GM23338 (cell line): Measurements from ENCODE around the gene CNTRL. TPM values are rescaled to one million over a fixed set of nuclear protein-coding genes. Genes with fewer than 3 reads are reported as not detected.
A peak's percentile ranks its signal among the peaks of the same experiment; 100 is the strongest.

Experiments
- ATAC-seq: fragments of 200-7000 bp; cut with Tn5 transposase; 3 replicates; pipeline ENCODE4 v1.9.1; 2020
- DNase-seq: peaks from one replicate; pipeline ENCODE4 v3.0.0-alpha.2; 2015; ENCODE audit warnings: low spot score
- H2AFZ ChIP-seq: fragments of 200-600 bp; sonication (generic); 2 replicates; pipeline ENCODE4 v1.8.0; 2016; ENCODE audit warnings: antibody characterized with exemption, mild to moderate bottlenecking, moderate library complexity
- H3F3A ChIP-seq: fragments of 200-600 bp; sonication (generic); replicated peaks from 2 replicates; pipeline ENCODE4 v1.8.0; 2017; ENCODE audit warnings: antibody characterized with exemption, mixed run types, low read depth
- H3K27ac ChIP-seq: fragments of 200-600 bp; sonication (generic); 2 replicates; pipeline ENCODE4 v1.6.1; 2016; ENCODE audit warnings: low read depth
- H3K27me3 ChIP-seq: fragments of 200-600 bp; sonication (generic); 2 replicates; pipeline ENCODE4 v1.8.0; 2016; ENCODE audit warnings: mild to moderate bottlenecking, mixed run types, moderate library complexity; ENCODE audit not compliant: insufficient read depth
- H3K36me3 ChIP-seq: fragments of 200-600 bp; sonication (generic); 2 replicates; pipeline ENCODE4 v1.8.0; 2016; ENCODE audit warnings: mild to moderate bottlenecking; ENCODE audit not compliant: insufficient read depth
- H3K4me1 ChIP-seq: fragments of 200-600 bp; sonication (generic); 2 replicates; pipeline ENCODE4 v1.8.0; 2016; ENCODE audit warnings: mild to moderate bottlenecking, moderate library complexity; ENCODE audit not compliant: insufficient read depth
- H3K4me2 ChIP-seq: fragments of 200-600 bp; sonication (generic); 2 replicates; pipeline ENCODE4 v1.7.1; 2017; ENCODE audit warnings: mixed run types
- H3K4me3 ChIP-seq: fragments of 200-600 bp; sonication (generic); 2 replicates; pipeline ENCODE4 v1.6.1; 2016; ENCODE audit warnings: mixed run types
- H3K79me2 ChIP-seq: fragments of 200-600 bp; sonication (generic); replicated peaks from 2 replicates; pipeline ENCODE4 v1.8.0; 2017; ENCODE audit warnings: mild to moderate bottlenecking; ENCODE audit not compliant: insufficient read depth
- H3K9me2 ChIP-seq: fragments of 200-600 bp; sonication (generic); 2 replicates; pipeline ENCODE4 v1.8.0; 2017; ENCODE audit not compliant: insufficient read depth
- H4K20me1 ChIP-seq: fragments of 200-600 bp; sonication (generic); replicated peaks from 2 replicates; pipeline ENCODE4 v1.8.0; 2017; ENCODE audit warnings: mild to moderate bottlenecking; ENCODE audit not compliant: insufficient read depth
- H3K27ac Mint-ChIP-seq: 2 replicates; pipeline ENCODE4 v1.8.0; 2020; ENCODE audit warnings: inconsistent platforms, mild to moderate bottlenecking, moderate library complexity, mixed read lengths
- H3K27me3 Mint-ChIP-seq: 3 replicates; pipeline ENCODE4 v1.8.0; 2022; ENCODE audit warnings: low read depth, mild to moderate bottlenecking, moderate library complexity, mixed read lengths, inconsistent platforms; ENCODE audit not compliant: insufficient read depth, poor library complexity
- H3K36me3 Mint-ChIP-seq: 3 replicates; pipeline ENCODE4 v1.8.0; 2021; ENCODE audit warnings: low read depth, mild to moderate bottlenecking, inconsistent platforms, moderate library complexity, mixed read lengths
- H3K4me1 Mint-ChIP-seq: 3 replicates; pipeline ENCODE4 v1.8.0; 2020; ENCODE audit warnings: mild to moderate bottlenecking, inconsistent platforms, mixed read lengths
- H3K4me3 Mint-ChIP-seq: 3 replicates; pipeline ENCODE4 v1.8.0; 2021; ENCODE audit warnings: moderate library complexity, mild to moderate bottlenecking, inconsistent platforms, mixed read lengths
- H3K9me3 Mint-ChIP-seq: 3 replicates; pipeline ENCODE4 v1.8.0; 2020; ENCODE audit warnings: moderate library complexity, mild to moderate bottlenecking, inconsistent platforms, mixed read lengths
- CREB1 ChIP-seq: fragments of 250-450 bp; sonication (Bioruptor Pico); IDR thresholded peaks from 2 replicates; pipeline ENCODE4 v1.5.0; 2020; ENCODE audit warnings: low read depth, mild to moderate bottlenecking, moderate library complexity
- CTCF ChIP-seq, 2 experiments: fragments of 200-600 bp in 1 of 2; sonication (generic) in 1 of 2; conservative IDR thresholded peaks; 2 replicates each; pipeline versions ENCODE4 v1.5.1 to v1.6.1; 2016 to 2017; ENCODE audit warnings: antibody characterized with exemption in 2 of 2, low read depth in 2 of 2, mild to moderate bottlenecking in 2 of 2, moderate library complexity in 1 of 2
- EZH2 ChIP-seq: fragments of 200-600 bp; sonication (generic); IDR thresholded peaks from one replicate; pipeline ENCODE4 v1.8.0; 2017; ENCODE audit warnings: antibody characterized with exemption, mild to moderate bottlenecking, low read depth; ENCODE audit not compliant: unreplicated experiment
- EZH2phosphoT487 ChIP-seq: fragments of 200-600 bp; sonication (generic); IDR thresholded peaks from one replicate; pipeline ENCODE4 v1.8.1; 2018; ENCODE audit warnings: antibody characterized with exemption; ENCODE audit not compliant: unreplicated experiment
- JUNB ChIP-seq: IDR thresholded peaks from one replicate; pipeline ENCODE4 v1.6.1; 2016; ENCODE audit warnings: antibody characterized with exemption; ENCODE audit not compliant: unreplicated experiment
- NANOG ChIP-seq: IDR thresholded peaks from 2 replicates; pipeline ENCODE4 v1.6.1; 2016; ENCODE audit warnings: antibody characterized with exemption, borderline replicate concordance
- POLR2AphosphoS5 ChIP-seq: IDR thresholded peaks from 2 replicates; pipeline ENCODE4 v1.6.1; 2016; ENCODE audit warnings: antibody characterized with exemption, low read depth
- REST ChIP-seq: IDR thresholded peaks from one replicate; pipeline ENCODE4 v1.6.1; 2018; ENCODE audit warnings: antibody characterized with exemption; ENCODE audit not compliant: unreplicated experiment
- STAT1 ChIP-seq: IDR thresholded peaks from one replicate; pipeline ENCODE4 v1.6.1; 2016; ENCODE audit warnings: antibody characterized with exemption; ENCODE audit not compliant: unreplicated experiment
- ZNF114 ChIP-seq: fragments of 250-450 bp; sonication (Bioruptor Pico); IDR thresholded peaks from 2 replicates; pipeline ENCODE4 v1.5.0; 2020; ENCODE audit warnings: mild to moderate bottlenecking, moderate library complexity
- ZNF331 ChIP-seq: fragments of 250-450 bp; sonication (Bioruptor Pico); IDR thresholded peaks from 2 replicates; pipeline ENCODE4 v1.5.0; 2020; ENCODE audit warnings: low read depth, mild to moderate bottlenecking, moderate library complexity
- polyA plus RNA-seq: library from polyadenylated mRNA; unstranded; fragments of >200 nt; fragmentation: Nextera tagmentation; extraction: Ambion mirVana; gene quantifications from 2 replicates; pipeline ENCODE4 v1.2.1, GENCODE V29; 2016
- total RNA-seq: library from RNA; depleted of rRNA; stranded (reverse); fragments of >200 nt; shearing (Covaris generic); gene quantifications from 2 replicates; pipeline ENCODE4 v1.2.3, GENCODE V29; 2014
- TF ChIP-seq, protein P1 (sequence below): fragments of 250-450 bp; sonication (Bioruptor Pico); IDR thresholded peaks from 2 replicates; pipeline ENCODE4 v1.5.0; 2020; ENCODE audit warnings: mild to moderate bottlenecking, moderate library complexity
- TF ChIP-seq, protein P2 (sequence below): IDR thresholded peaks from 2 replicates; pipeline ENCODE4 v1.6.1; 2016; ENCODE audit warnings: antibody characterized with exemption

CNTRL gene
- total and polyA plus RNA-seq, 2 experiments from 2014 or later: 9.2 to 11.7 TPM

DNA sequence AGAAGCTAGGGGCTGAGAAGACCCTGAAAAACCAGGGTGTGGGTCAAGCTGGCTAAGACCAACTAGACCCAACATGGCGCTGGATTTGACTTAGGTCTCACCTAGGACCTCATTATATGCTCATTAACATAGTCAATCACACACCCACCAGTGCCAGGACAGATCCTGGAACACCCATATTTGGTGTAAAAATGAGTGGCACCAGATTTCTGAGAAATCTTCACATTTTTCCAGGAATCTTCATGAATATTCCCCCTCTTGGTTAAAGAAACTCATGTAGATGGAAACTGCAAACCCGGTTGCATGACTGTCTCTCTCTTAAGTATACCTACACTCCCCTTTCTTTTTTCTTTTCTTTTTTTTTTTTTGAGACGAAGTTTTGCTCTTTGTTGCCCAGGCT, 144.8 kb downstream of the CNTRL start:
- H3K9me2 ChIP-seq: no peaks in the 10 kb centered on the region
- H3K27ac Mint-ChIP-seq: no peak overlapping the region

More for the DNA sequence above, 144.8 kb downstream of the CNTRL start:
- H3K27me3 ChIP-seq: no peaks in the 10 kb centered on the region
- Mint-ChIP-seq H3K27me3 (peaks cover 9% of the 10 kb centered on the region), H3K9me3 (no peaks in the 10 kb centered on the region; the same call in 2 of the 3 replicates), H3K4me3 (no peak overlapping the region), H3K4me1 (peaks cover 33% of the 10 kb centered on the region), H3K36me3 (peaks cover 3% of the 10 kb centered on the region; the same call in 2 of the 3 replicates)
- DNase-seq (no peak), ATAC-seq (no peak)
- peaks cover 33% of the 10 kb centered on the region for H3K4me1 ChIP-seq
- H3K79me2 ChIP-seq: no peaks in the 10 kb centered on the region
- no peaks in the 10 kb centered on the region for H3K36me3 ChIP-seq
- TF ChIP-seq ZNF331 (CRISPR knock-in tag): no peak
- no peak for TF ChIP-seq NANOG
- TF ChIP-seq REST: no peak
- no peak for TF ChIP-seq CTCF (conservative IDR thresholded peaks at IDR 0.05; ENCODE audit: low read depth in 2 of 2)
- no peak for TF ChIP-seq CREB1 (CRISPR knock-in tag)
- TF ChIP-seq, protein P1, sequence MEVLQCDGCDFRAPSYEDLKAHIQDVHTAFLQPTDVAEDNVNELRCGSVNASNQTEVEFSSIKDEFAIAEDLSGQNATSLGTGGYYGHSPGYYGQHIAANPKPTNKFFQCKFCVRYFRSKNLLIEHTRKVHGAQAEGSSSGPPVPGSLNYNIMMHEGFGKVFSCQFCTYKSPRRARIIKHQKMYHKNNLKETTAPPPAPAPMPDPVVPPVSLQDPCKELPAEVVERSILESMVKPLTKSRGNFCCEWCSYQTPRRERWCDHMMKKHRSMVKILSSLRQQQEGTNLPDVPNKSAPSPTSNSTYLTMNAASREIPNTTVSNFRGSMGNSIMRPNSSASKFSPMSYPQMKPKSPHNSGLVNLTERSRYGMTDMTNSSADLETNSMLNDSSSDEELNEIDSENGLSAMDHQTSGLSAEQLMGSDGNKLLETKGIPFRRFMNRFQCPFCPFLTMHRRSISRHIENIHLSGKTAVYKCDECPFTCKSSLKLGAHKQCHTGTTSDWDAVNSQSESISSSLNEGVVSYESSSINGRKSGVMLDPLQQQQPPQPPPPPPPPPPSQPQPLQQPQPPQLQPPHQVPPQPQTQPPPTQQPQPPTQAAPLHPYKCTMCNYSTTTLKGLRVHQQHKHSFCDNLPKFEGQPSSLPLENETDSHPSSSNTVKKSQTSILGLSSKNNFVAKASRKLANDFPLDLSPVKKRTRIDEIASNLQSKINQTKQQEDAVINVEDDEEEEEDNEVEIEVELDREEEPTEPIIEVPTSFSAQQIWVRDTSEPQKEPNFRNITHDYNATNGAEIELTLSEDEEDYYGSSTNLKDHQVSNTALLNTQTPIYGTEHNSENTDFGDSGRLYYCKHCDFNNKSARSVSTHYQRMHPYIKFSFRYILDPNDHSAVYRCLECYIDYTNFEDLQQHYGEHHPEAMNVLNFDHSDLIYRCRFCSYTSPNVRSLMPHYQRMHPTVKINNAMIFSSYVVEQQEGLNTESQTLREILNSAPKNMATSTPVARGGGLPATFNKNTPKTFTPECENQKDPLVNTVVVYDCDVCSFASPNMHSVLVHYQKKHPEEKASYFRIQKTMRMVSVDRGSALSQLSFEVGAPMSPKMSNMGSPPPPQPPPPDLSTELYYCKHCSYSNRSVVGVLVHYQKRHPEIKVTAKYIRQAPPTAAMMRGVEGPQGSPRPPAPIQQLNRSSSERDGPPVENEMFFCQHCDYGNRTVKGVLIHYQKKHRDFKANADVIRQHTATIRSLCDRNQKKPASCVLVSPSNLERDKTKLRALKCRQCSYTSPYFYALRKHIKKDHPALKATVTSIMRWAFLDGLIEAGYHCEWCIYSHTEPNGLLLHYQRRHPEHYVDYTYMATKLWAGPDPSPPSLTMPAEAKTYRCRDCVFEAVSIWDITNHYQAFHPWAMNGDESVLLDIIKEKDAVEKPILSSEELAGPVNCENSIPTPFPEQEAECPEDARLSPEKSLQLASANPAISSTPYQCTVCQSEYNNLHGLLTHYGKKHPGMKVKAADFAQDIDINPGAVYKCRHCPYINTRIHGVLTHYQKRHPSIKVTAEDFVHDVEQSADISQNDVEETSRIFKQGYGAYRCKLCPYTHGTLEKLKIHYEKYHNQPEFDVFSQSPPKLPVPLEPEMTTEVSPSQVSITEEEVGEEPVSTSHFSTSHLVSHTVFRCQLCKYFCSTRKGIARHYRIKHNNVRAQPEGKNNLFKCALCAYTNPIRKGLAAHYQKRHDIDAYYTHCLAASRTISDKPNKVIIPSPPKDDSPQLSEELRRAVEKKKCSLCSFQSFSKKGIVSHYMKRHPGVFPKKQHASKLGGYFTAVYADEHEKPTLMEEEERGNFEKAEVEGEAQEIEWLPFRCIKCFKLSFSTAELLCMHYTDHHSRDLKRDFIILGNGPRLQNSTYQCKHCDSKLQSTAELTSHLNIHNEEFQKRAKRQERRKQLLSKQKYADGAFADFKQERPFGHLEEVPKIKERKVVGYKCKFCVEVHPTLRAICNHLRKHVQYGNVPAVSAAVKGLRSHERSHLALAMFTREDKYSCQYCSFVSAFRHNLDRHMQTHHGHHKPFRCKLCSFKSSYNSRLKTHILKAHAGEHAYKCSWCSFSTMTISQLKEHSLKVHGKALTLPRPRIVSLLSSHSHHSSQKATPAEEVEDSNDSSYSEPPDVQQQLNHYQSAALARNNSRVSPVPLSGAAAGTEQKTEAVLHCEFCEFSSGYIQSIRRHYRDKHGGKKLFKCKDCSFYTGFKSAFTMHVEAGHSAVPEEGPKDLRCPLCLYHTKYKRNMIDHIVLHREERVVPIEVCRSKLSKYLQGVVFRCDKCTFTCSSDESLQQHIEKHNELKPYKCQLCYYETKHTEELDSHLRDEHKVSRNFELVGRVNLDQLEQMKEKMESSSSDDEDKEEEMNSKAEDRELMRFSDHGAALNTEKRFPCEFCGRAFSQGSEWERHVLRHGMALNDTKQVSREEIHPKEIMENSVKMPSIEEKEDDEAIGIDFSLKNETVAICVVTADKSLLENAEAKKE: no peak
- TF ChIP-seq STAT1: no peak
- TF ChIP-seq, protein P2, sequence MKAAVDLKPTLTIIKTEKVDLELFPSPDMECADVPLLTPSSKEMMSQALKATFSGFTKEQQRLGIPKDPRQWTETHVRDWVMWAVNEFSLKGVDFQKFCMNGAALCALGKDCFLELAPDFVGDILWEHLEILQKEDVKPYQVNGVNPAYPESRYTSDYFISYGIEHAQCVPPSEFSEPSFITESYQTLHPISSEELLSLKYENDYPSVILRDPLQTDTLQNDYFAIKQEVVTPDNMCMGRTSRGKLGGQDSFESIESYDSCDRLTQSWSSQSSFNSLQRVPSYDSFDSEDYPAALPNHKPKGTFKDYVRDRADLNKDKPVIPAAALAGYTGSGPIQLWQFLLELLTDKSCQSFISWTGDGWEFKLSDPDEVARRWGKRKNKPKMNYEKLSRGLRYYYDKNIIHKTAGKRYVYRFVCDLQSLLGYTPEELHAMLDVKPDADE: no peak
- no peak for TF ChIP-seq JUNB
- TF ChIP-seq EZH2: no peak
- no peak for TF ChIP-seq ZNF114 (CRISPR knock-in tag)
- TF ChIP-seq EZH2phosphoT487: no peak
- TF ChIP-seq POLR2AphosphoS5: no peak
- no peaks in the 10 kb centered on the region; the same call in 1 of the 2 replicates for H3F3A ChIP-seq
- H4K20me1 ChIP-seq: no peaks in the 10 kb centered on the region
- H3K27ac ChIP-seq: no peak overlapping the region
- peak overlapping the region; percentile 73; the same call in 1 of the 2 replicates for H2AFZ ChIP-seq
- H3K4me3 ChIP-seq: no peak overlapping the region
- 0 out of 2 replicates have a peak overlapping the region, but pooled peaks have one; percentile 21 for H3K4me2 ChIP-seq
